AG10803 (cell line): ENCODE data around the gene PRKCB.
A peak's percentile ranks its signal among the peaks of the same experiment; 100 is the strongest.
"Not testable (repeated sequence)": the region's sequence is repeated elsewhere in the genome, so short reads cannot be mapped to it uniquely, and the experiment has no call there.

Experiments used
- DNase-seq: peaks from one replicate; pipeline ENCODE4 v3.0.0; 2010; ENCODE audit warnings: low read depth
- H3K4me3 ChIP-seq: 2 replicates; pipeline ENCODE4 v1.5.1; 2011; ENCODE audit warnings: mild to moderate bottlenecking, low read length, control low read depth
- TF ChIP-seq, protein P1 (sequence below): conservative IDR thresholded peaks from 2 replicates; pipeline ENCODE4 v1.5.1; 2011; ENCODE audit warnings: mild to moderate bottlenecking, low read length, control low read depth, inconsistent platforms

The PRKCB gene

DNA sequence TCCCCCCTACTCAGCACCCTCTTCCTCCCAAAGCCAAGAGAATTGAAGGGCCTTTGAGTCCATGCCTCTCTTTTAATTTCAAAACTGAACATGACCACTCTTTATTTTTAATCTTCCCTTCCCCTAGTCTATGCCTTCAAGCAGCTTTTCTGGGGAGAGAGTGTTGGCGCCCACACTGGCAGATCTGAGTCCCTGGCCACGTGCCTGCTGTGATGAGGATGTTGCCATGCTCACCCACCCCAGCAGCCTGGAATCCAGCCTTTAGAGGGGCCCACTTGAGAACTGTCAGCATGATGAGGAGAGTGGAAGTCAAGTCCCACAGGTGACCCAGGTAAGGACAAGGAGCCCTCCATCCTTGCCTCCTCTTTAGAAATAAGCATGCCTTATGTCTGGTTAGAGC is 400.0 kb downstream of the PRKCB start:
- TF ChIP-seq, protein P1, sequence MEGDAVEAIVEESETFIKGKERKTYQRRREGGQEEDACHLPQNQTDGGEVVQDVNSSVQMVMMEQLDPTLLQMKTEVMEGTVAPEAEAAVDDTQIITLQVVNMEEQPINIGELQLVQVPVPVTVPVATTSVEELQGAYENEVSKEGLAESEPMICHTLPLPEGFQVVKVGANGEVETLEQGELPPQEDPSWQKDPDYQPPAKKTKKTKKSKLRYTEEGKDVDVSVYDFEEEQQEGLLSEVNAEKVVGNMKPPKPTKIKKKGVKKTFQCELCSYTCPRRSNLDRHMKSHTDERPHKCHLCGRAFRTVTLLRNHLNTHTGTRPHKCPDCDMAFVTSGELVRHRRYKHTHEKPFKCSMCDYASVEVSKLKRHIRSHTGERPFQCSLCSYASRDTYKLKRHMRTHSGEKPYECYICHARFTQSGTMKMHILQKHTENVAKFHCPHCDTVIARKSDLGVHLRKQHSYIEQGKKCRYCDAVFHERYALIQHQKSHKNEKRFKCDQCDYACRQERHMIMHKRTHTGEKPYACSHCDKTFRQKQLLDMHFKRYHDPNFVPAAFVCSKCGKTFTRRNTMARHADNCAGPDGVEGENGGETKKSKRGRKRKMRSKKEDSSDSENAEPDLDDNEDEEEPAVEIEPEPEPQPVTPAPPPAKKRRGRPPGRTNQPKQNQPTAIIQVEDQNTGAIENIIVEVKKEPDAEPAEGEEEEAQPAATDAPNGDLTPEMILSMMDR = no peak
- no peak overlapping the region for H3K4me3 ChIP-seq
- DNase-seq = no peak

DNA sequence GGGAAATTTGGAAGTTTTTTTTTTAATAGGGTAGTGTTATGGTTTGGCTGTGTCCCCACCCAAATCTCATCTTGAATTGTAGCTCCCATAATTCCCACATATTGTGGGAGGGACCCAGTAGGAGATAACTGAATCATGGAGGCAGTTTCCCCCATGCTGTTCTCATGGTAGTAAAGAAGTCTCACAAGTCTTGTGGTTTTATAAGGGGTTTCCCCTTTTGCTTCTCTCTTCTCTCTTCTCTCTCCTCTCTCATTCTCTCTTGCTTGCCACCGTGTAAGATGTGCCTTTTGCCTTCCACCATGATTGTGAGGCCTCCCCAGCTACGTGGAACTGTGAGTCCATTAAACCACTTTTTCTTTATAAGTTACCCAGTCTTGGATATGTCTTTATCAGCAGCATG is 403.1 kb downstream of the PRKCB start:
- DNase-seq = not testable (repeated sequence)

DNA sequence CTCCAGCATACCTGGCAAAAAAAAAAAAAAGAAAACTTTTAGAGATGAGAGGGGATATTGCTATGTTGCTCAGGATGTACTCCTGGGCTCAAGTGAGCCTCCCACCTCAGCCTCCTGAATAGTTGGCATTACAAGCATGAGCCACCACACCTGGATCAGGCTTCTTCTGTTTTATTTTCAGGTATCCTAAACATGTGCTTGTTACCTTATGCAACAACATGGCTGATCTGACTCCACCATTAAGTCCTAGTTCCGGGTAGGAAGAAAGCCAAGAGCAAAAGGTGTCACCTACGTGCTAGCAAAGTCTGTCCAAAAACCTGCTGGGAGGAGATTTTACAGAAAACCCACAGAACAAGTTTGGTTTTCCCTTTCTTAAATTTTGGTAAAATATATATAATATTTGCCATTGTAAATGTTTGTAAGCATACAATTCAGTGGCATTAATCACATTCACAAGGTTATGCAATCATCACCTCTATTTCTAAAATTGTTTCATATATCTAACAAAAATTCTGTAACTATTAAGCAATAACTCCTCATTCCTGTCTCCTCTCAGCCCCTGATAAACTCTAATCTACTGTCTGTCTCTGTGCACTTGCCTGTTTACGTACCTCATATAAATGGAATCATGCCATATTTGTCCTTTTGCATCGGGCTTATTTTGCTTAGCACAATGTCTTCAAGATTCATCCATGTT is 411.3 kb downstream of the PRKCB start:
- H3K4me3 ChIP-seq = no peak overlapping the region
- TF ChIP-seq, protein P1 = no peak
- DNase-seq = no peak

More for the DNA sequence above, 403.1 kb downstream of the PRKCB start:
- not testable (repeated sequence) for H3K4me3 ChIP-seq

DNA sequence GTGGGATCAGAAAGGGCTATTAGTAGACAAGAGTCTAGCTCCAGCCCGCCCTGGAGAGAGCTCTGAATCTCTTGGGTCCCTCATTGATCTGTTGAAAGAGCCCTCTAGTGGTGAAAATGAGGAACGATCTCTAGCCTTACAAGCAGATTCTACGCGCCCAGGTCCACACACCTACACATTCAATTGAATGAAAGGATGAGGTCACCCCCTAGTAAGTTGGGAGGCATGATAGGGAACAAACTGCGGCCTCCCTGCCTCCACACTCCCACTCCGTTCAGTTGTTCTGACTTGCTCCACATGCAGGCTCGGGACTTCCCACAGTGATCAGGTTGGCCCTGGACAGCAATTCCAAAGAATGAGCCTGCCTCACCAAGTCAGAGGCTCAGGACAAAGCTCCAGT is 417.4 kb downstream of the PRKCB start:
- no peak overlapping the region for H3K4me3 ChIP-seq
- TF ChIP-seq, protein P1 = peak; percentile 49
- DNase-seq = peak; percentile 24

DNA sequence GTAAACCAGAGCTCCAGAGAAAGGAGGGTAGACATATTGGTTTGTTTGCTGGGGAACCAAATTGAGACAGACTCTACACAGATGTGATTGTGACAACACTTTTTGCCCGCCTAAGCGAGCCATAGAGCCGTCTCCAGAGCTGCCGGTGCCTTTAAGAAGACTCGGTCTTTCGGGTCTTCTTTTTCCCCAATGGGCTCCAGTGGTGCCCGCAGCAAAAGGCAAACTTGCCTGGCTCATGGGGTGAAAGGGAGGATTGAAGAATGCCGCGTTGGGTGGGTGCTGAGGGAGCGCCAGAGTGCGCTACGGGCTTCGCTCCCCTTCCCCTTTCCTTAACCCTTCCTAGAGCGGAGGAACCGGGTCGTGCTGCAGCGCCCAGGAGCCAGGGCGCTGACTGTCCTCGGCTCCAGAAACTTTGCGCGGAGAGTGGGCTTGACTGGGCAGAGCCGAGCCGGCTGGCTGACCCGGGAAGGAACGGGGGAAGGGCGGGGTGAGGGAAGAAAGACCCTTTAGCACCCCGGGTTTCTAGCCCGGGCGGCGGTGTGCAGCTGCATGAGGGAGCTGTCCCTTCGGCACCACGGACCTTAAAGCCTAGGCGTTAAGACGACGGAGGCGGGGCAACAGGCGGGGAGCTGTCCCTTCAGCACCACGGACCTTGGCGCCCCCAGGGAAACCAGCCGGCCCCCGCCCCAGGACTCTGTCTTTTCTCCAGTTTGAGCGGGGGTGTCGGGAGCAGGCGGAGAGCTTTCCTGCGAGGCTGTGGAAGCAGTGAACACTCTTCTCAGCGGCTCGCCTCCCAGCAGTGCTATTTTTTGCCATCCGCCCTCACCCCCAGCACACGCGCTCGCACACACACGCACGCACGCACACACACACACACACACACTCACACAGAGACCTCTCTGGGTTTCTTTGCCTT is 419.9 kb downstream of the PRKCB start, which contains the start of gene CACNG3:
TSS of gene CACNG3 (plus strand) at position 880 of the 916 bp plus-strand sequence. CDS start 420 bp downstream, outside the sequence.
- peak; percentile 3 for DNase-seq
- TF ChIP-seq, protein P1 = no peak
- no peak within 1 kb of the TSS for H3K4me3 ChIP-seq

DNA sequence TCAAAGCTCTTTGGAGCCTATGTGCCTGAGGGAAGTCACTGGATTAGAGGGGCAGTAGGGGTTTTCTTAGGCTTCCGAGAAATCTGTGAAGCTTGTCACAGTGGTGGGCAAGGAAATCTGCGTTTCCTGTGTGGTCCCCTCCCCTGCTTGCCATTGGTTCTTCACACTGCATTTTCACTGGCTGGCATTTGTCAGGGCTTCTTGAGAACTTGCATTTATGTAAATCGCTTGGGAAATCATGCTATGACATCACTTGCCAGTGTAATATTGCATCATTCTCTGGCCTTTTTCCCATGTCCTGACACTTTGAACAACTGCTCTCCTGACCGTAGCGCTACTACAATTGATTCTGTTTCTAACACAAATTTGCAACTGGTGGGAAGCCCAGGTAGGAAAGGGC is 422.2 kb downstream of the PRKCB start:
- TF ChIP-seq, protein P1 = no peak
- no peak for DNase-seq
- no peak overlapping the region for H3K4me3 ChIP-seq

DNA sequence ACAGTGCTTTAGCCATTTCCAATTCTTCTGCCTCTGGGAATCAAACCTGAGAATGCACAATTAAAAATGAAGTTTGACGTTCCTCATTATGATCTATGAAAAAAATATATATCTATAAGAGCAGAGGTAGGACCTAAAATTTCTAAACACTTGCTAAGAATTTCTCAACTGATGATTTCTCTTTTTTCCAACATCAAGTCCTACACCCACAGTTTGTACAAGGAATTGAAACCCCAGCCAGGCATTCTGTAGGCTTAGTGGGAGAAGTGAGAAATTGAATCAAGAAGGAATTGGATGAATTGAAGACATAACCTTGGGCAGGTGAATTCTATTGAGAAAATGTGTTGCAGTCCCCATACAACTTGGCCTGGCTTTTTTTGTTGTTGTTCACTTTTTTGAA is 423.0 kb downstream of the PRKCB start:
- TF ChIP-seq, protein P1 = no peak
- no peak for DNase-seq
- H3K4me3 ChIP-seq = no peak overlapping the region
